ENCODE results near the gene ENC1. TPM values are rescaled to one million over a fixed set of nuclear protein-coding genes. Genes with fewer than 3 reads are reported as not detected.

The ENC1 gene
- total RNA-seq, 4 donors from 2014 or later: 8.9 to 23.7 (median 13.1) TPM

GRCh38 chr5:74621492-74621891 lies 19.0 kb downstream of the ENC1 start:
- WGBS: 57% methylated on average over 5 of the region's 5 CpGs
- Histone ChIP-seq H3K4me3 (no peak overlapping the region), H3K4me1 (no peaks in the 10 kb centered on the region), H3K36me3 (no peaks in the 10 kb centered on the region), H3K27ac (replicated peaks in 1 of 4) (no peak overlapping the region), H3K9me3 (no peaks in the 10 kb centered on the region), H3K27me3 (no peaks in the 10 kb centered on the region)
- intact Hi-C loops (cut with DNase I): no loop called here
- DNase-seq (ENCODE audit: extremely low spot score): no peak
- TF ChIP-seq EP300 (IDR thresholded peaks at IDR 0.05) (no peak), POLR2A (IDR thresholded peaks at IDR 0.05; ENCODE audit: low read depth) (no peak), CTCF (IDR thresholded peaks at IDR 0.05) (no peak), POLR2AphosphoS5 (IDR thresholded peaks at IDR 0.05) (no peak)

- TF ChIP-seq CTCF (IDR thresholded peaks at IDR 0.05) (no peak), POLR2AphosphoS5 (IDR thresholded peaks at IDR 0.05) (no peak), EP300 (IDR thresholded peaks at IDR 0.05) (no peak), POLR2A (IDR thresholded peaks at IDR 0.05; ENCODE audit: low read depth) (no peak)
- Histone ChIP-seq H3K36me3 (no peaks in the 10 kb centered on the region), H3K27ac (replicated peaks in 1 of 4) (no peak overlapping the region), H3K9me3 (no peaks in the 10 kb centered on the region), H3K4me3 (no peak overlapping the region), H3K27me3 (no peaks in the 10 kb centered on the region), H3K4me1 (no peaks in the 10 kb centered on the region)
- no peak for DNase-seq (ENCODE audit: extremely low spot score)
- intact Hi-C loops (cut with DNase I): no loop called here
- 73% methylated on average over 1 of the region's 1 CpG for WGBS
Observed at GRCh38 chr5:74619308-74619707, 21.2 kb downstream of the ENC1 start.

GRCh38 chr5:74618106-74618505 lies 22.4 kb downstream of the ENC1 start:
- WGBS: 95% methylated on average over 5 of the region's 5 CpGs
- no peak overlapping the region for H3K27ac ChIP-seq (replicated peaks in 1 of 4)
- no peak for DNase-seq (ENCODE audit: extremely low spot score)
- intact Hi-C loops (cut with DNase I): no loop called here
- no peaks in the 10 kb centered on the region for H3K4me1 ChIP-seq
- H3K9me3 ChIP-seq: no peaks in the 10 kb centered on the region
- TF ChIP-seq POLR2AphosphoS5 (IDR thresholded peaks at IDR 0.05) (no peak), EP300 (IDR thresholded peaks at IDR 0.05) (no peak), POLR2A (IDR thresholded peaks at IDR 0.05; ENCODE audit: low read depth) (no peak), CTCF (IDR thresholded peaks at IDR 0.05) (no peak)
- no peaks in the 10 kb centered on the region for H3K36me3 ChIP-seq
- no peaks in the 10 kb centered on the region for H3K27me3 ChIP-seq
- H3K4me3 ChIP-seq: no peak overlapping the region

- DNase-seq (ENCODE audit: extremely low spot score): no peak
- no peak for TF ChIP-seq CTCF (IDR thresholded peaks at IDR 0.05)
- TF ChIP-seq POLR2AphosphoS5 (IDR thresholded peaks at IDR 0.05): no peak
- TF ChIP-seq EP300 (IDR thresholded peaks at IDR 0.05): no peak
- no peak for TF ChIP-seq POLR2A (IDR thresholded peaks at IDR 0.05; ENCODE audit: low read depth)
- H3K4me1 ChIP-seq: no peaks in the 10 kb centered on the region
- H3K4me3 ChIP-seq: no peak overlapping the region
- intact Hi-C loops (cut with DNase I): no loop called here
- H3K27me3 ChIP-seq: no peaks in the 10 kb centered on the region
- H3K9me3 ChIP-seq: no peaks in the 10 kb centered on the region
- H3K36me3 ChIP-seq: no peaks in the 10 kb centered on the region
- WGBS: 80% methylated on average over 3 of the region's 3 CpGs
- H3K27ac ChIP-seq (replicated peaks in 1 of 4): no peak overlapping the region
Observed at GRCh38 chr5:74617202-74617601, 23.3 kb downstream of the ENC1 start.
